ENCODE data around the gene PLS3.

DNA sequence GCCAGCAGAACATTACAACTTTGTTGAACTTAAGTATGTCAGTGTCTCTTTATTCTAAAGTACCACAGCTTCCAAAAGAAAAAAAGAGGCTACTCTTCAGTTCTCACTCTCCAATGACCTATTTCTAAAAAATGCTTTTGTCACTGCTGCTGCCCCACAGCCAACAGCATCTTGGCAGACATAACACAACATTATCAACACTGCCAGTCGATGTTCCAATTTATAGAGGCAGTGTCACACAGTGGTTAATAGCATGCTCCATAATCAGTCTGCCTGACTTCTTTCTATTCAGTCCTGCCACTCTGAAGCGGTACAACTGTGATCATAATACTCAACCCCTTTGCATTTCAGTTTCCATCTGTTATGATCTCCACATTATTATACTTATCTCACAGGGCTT lies 69.2 kb downstream of the PLS3 start:
- TF ChIP-seq POLR2A (IDR thresholded peaks at IDR 0.05), result no peak
- no peak for TF ChIP-seq EP300 (IDR thresholded peaks at IDR 0.05)
- no peak for TF ChIP-seq CTCF (IDR thresholded peaks at IDR 0.05)
- no peak for TF ChIP-seq POLR2AphosphoS5 (IDR thresholded peaks at IDR 0.05)

All from suprapubic skin (tissue), 4 donors.